ENCODE data around the gene MYO18B.

GRCh38 chr22:25751174-25751581 is 9.2 kb downstream of the MYO18B start:
- TF ChIP-seq CTCF (IDR thresholded peaks at IDR 0.05) (no peak), POLR2A (IDR thresholded peaks at IDR 0.05; ENCODE audit: low read depth) (no peak), POLR2AphosphoS5 (IDR thresholded peaks at IDR 0.05) (no peak)

All from esophagus muscularis mucosa (tissue), 3 donors.